G401.6 (cell line): ENCODE measurements around the gene TRPM1.

Experiments
- FAIRE-seq: peaks from 2 replicates; lab custom pipeline; 2012; peaks lifted over from hg19 to GRCh38; lab: Jason Lieb, UNC

TRPM1 gene

GRCh38 chr15:31101262-31102038, at the start of gene TRPM1:
Gene TRPM1, minus strand, starts transcription at chr15:31101725. Its CDS starts 20,370 bp downstream, at chr15:31081355.
- FAIRE-seq = no peak

GRCh38 chr15:31150732-31151231, 49.3 kb upstream of the TRPM1 start:
- no peak for FAIRE-seq

- FAIRE-seq = no peak
Measured at GRCh38 chr15:31149987-31150386, 48.5 kb upstream of the TRPM1 start.

- no peak for FAIRE-seq
Measured at GRCh38 chr15:31149088-31149505, 47.6 kb upstream of the TRPM1 start.

GRCh38 chr15:31148297-31149087, 47.0 kb upstream of the TRPM1 start:
- no peak for FAIRE-seq

- FAIRE-seq = no peak
Measured at GRCh38 chr15:31147944-31148296, 46.4 kb upstream of the TRPM1 start.

GRCh38 chr15:31147456-31147855, 45.9 kb upstream of the TRPM1 start:
- FAIRE-seq = no peak

GRCh38 chr15:31145271-31145911, 43.9 kb upstream of the TRPM1 start:
- FAIRE-seq = no peak

GRCh38 chr15:31141792-31142191, 40.3 kb upstream of the TRPM1 start:
- no peak for FAIRE-seq

- no peak for FAIRE-seq
Measured at GRCh38 chr15:31136607-31137328, 35.2 kb upstream of the TRPM1 start.

- FAIRE-seq = no peak
Measured at GRCh38 chr15:31136016-31136415, 34.5 kb upstream of the TRPM1 start.

- FAIRE-seq = no peak
Measured at GRCh38 chr15:31135523-31135922, 34.0 kb upstream of the TRPM1 start.

GRCh38 chr15:31133890-31134289, 32.4 kb upstream of the TRPM1 start:
- FAIRE-seq = no peak

GRCh38 chr15:31131853-31132375, 30.4 kb upstream of the TRPM1 start:
- FAIRE-seq = no peak

GRCh38 chr15:31130576-31131237, 29.2 kb upstream of the TRPM1 start:
- no peak for FAIRE-seq

GRCh38 chr15:31129769-31130303, 28.3 kb upstream of the TRPM1 start:
- no peak for FAIRE-seq

- FAIRE-seq = no peak
Measured at GRCh38 chr15:31128919-31129768, 27.6 kb upstream of the TRPM1 start.

GRCh38 chr15:31128477-31128876, 27.0 kb upstream of the TRPM1 start:
- no peak for FAIRE-seq

- no peak for FAIRE-seq
Measured at GRCh38 chr15:31127596-31128261, 26.2 kb upstream of the TRPM1 start.

GRCh38 chr15:31125061-31125460, 23.5 kb upstream of the TRPM1 start:
- no peak for FAIRE-seq
